Measurements from ENCODE around the gene FRMPD2. TPM values are rescaled to one million over a fixed set of nuclear protein-coding genes. Genes with fewer than 3 reads are reported as not detected.

Gene FRMPD2
- total RNA-seq, 1 experiment from 2014 or later = not detected

- no peak overlapping the region for H3K27ac Mint-ChIP-seq (ENCODE audit: unreplicated experiment)
- no peaks in the 10 kb centered on the region for H3K9me3 ChIP-seq
- intact Hi-C loops (cut with micrococcal nuclease; ENCODE audit: unreplicated experiment) = loop anchor here (5.0 kb wide), 2 partner anchors 88 to 113 kb away; partner anchors contain the start of gene MAPK8
- H3K36me3 Mint-ChIP-seq (ENCODE audit: insufficient read depth, unreplicated experiment) = no peaks in the 10 kb centered on the region
- H3K27me3 ChIP-seq (replicated peaks; ENCODE audit: control insufficient read depth, insufficient read depth, low read length) = no peaks in the 10 kb centered on the region; the same call in none of the 2 replicates
- ChIA-PET CTCF (no interaction called here), POLR2A (no interaction called here)
- H3K4me1 ChIP-seq = no peaks in the 10 kb centered on the region
- peaks cover 23% of the 10 kb centered on the region for H3K27me3 Mint-ChIP-seq (ENCODE audit: insufficient read depth, unreplicated experiment)
- H3K4me1 Mint-ChIP-seq (ENCODE audit: low read depth, unreplicated experiment) = no peaks in the 10 kb centered on the region
- H3K9me3 Mint-ChIP-seq (ENCODE audit: unreplicated experiment) = no peaks in the 10 kb centered on the region
- no peak for TF ChIP-seq CTCF (IDR thresholded peaks at IDR 0.05; ENCODE audit: insufficient read depth in 1 of 2, low read depth in 1 of 2, low read length in 1 of 2, severe bottlenecking in 1 of 2, unreplicated experiment in 1 of 2)
- no peak overlapping the region for H3K4me3 Mint-ChIP-seq (ENCODE audit: unreplicated experiment)
- no peak overlapping the region for H3K4me3 ChIP-seq (ENCODE audit: low read depth, low read length)
- no peak for DNase-seq
- no peaks in the 10 kb centered on the region for H3K36me3 ChIP-seq (ENCODE audit: control insufficient read depth, insufficient read depth, low read length)
- BruUV-seq (replicated peaks) = no TSS peak
These were observed 55.3 kb downstream of the FRMPD2 start for GRCh38 chr10:48219194-48219593.

- POLR2A ChIA-PET = no interaction called here
- H3K4me3 Mint-ChIP-seq (ENCODE audit: unreplicated experiment) = no peak overlapping the region
- CTCF ChIA-PET = interaction anchor here (0.6 to 2.2 kb wide), 2 partner anchors 31 to 73 kb away, joined by 3 to 12 read pairs; no protein-coding TSS in a partner anchor
- Histone ChIP-seq H3K9me3 (no peaks in the 10 kb centered on the region), H3K27me3 (replicated peaks; ENCODE audit: control insufficient read depth, insufficient read depth, low read length) (no peaks in the 10 kb centered on the region), H3K4me3 (ENCODE audit: low read depth, low read length) (no peak overlapping the region), H3K4me1 (no peaks in the 10 kb centered on the region), H3K36me3 (ENCODE audit: control insufficient read depth, insufficient read depth, low read length) (no peaks in the 10 kb centered on the region)
- BruUV-seq (replicated peaks) = no TSS peak
- no peak for DNase-seq
- no peaks in the 10 kb centered on the region for H3K9me3 Mint-ChIP-seq (ENCODE audit: unreplicated experiment)
- TF ChIP-seq CTCF (IDR thresholded peaks at IDR 0.05; ENCODE audit: insufficient read depth in 1 of 2, low read depth in 1 of 2, low read length in 1 of 2, severe bottlenecking in 1 of 2, unreplicated experiment in 1 of 2) = no peak
- intact Hi-C loops (cut with micrococcal nuclease; ENCODE audit: unreplicated experiment) = loop anchor here (5.0 kb wide), 2 partner anchors 91 to 116 kb away; partner anchors contain the start of gene MAPK8
- H3K4me1 Mint-ChIP-seq (ENCODE audit: low read depth, unreplicated experiment) = no peaks in the 10 kb centered on the region
- peaks cover 27% of the 10 kb centered on the region for H3K27me3 Mint-ChIP-seq (ENCODE audit: insufficient read depth, unreplicated experiment)
- no peak overlapping the region for H3K27ac Mint-ChIP-seq (ENCODE audit: unreplicated experiment)
- no peaks in the 10 kb centered on the region for H3K36me3 Mint-ChIP-seq (ENCODE audit: insufficient read depth, unreplicated experiment)
These were observed 57.8 kb downstream of the FRMPD2 start for GRCh38 chr10:48216744-48217143.

DNA sequence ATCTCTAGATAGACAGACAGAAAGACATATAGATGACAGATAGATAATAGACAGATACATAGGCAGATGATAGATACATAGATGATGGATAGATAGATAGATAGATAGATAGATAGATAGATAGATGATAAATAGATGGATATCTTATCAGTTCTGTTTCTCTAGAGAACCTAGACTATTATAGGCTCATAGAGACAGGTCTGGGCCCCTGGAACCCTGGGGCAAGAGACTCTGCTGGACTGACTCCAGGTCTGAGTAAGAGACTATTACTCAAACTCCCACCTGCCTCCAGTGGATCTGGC lies 58.3 kb downstream of the FRMPD2 start:
- no peaks in the 10 kb centered on the region for H3K36me3 ChIP-seq (ENCODE audit: control insufficient read depth, insufficient read depth, low read length)
- H3K27me3 ChIP-seq (replicated peaks; ENCODE audit: control insufficient read depth, insufficient read depth, low read length) = no peaks in the 10 kb centered on the region
- H3K9me3 ChIP-seq = no peaks in the 10 kb centered on the region
- BruUV-seq (replicated peaks) = no TSS peak
- TF ChIP-seq CTCF (IDR thresholded peaks at IDR 0.05; ENCODE audit: insufficient read depth in 1 of 2, low read depth in 1 of 2, low read length in 1 of 2, severe bottlenecking in 1 of 2, unreplicated experiment in 1 of 2) = no peak
- Mint-ChIP-seq H3K27ac (ENCODE audit: unreplicated experiment) (no peak overlapping the region), H3K4me1 (ENCODE audit: low read depth, unreplicated experiment) (no peaks in the 10 kb centered on the region), H3K36me3 (ENCODE audit: insufficient read depth, unreplicated experiment) (no peaks in the 10 kb centered on the region), H3K4me3 (ENCODE audit: unreplicated experiment) (no peak overlapping the region), H3K9me3 (ENCODE audit: unreplicated experiment) (no peaks in the 10 kb centered on the region), H3K27me3 (ENCODE audit: insufficient read depth, unreplicated experiment) (peaks cover 29% of the 10 kb centered on the region)
- DNase-seq = no peak
- intact Hi-C loops (cut with micrococcal nuclease; ENCODE audit: unreplicated experiment) = loop anchor here (5.0 kb wide), 2 partner anchors 91 to 116 kb away; partner anchors contain the start of gene MAPK8
- no peak overlapping the region for H3K4me3 ChIP-seq (ENCODE audit: low read depth, low read length)
- ChIA-PET CTCF (interaction anchor here (2.2 kb wide), 1 partner anchor 74 kb away, joined by 12 read pairs; no protein-coding TSS in a partner anchor), POLR2A (no interaction called here)
- H3K4me1 ChIP-seq = no peaks in the 10 kb centered on the region

Measured in Caco-2 (cell line).